ENCODE data around the gene CILP2.

CILP2 gene

GRCh38 chr19:19547674-19548336 lies 9.7 kb downstream of the CILP2 start:
- DNase-seq = no peak

GRCh38 chr19:19548915-19549759 lies 11.1 kb downstream of the CILP2 start:
- DNase-seq = no peak

GRCh38 chr19:19549804-19550464 lies 11.9 kb downstream of the CILP2 start:
- DNase-seq = no peak

- DNase-seq = no peak
Observed at GRCh38 chr19:19550485-19550929, 12.4 kb downstream of the CILP2 start.

- DNase-seq = no peak
Observed at GRCh38 chr19:19550972-19551852, 13.1 kb downstream of the CILP2 start.

- DNase-seq = no peak
Observed at GRCh38 chr19:19551853-19552192, 13.8 kb downstream of the CILP2 start.

- no peak for DNase-seq
Observed at GRCh38 chr19:19552798-19553197, 14.7 kb downstream of the CILP2 start.

GRCh38 chr19:19553670-19554069 lies 15.6 kb downstream of the CILP2 start:
- no peak for DNase-seq

- peak; percentile 44 for DNase-seq
Observed at GRCh38 chr19:19554074-19555023, 16.3 kb downstream of the CILP2 start.

GRCh38 chr19:19558055-19558454 lies 20.0 kb downstream of the CILP2 start:
- no peak for DNase-seq

GRCh38 chr19:19558636-19559035 lies 20.6 kb downstream of the CILP2 start:
- no peak for DNase-seq

- DNase-seq = no peak
Observed at GRCh38 chr19:19559931-19560330, 21.9 kb downstream of the CILP2 start.

- DNase-seq = no peak
Observed at GRCh38 chr19:19561946-19562664, 24.0 kb downstream of the CILP2 start.

- DNase-seq = peak; percentile 44
Observed at GRCh38 chr19:19562665-19563347, 24.7 kb downstream of the CILP2 start.

GRCh38 chr19:19563348-19563848 lies 25.3 kb downstream of the CILP2 start:
- no peak for DNase-seq

GRCh38 chr19:19566306-19566705 lies 28.2 kb downstream of the CILP2 start:
- no peak for DNase-seq

GRCh38 chr19:19567391-19567790 lies 29.3 kb downstream of the CILP2 start:
- no peak for DNase-seq

- DNase-seq = no peak
Observed at GRCh38 chr19:19568802-19569756, 31.0 kb downstream of the CILP2 start.

GRCh38 chr19:19570571-19570970 lies 32.5 kb downstream of the CILP2 start:
- DNase-seq = no peak

Measured in CD4-positive, alpha-beta T cell treated with Interleukin-4 for 4 hours (primary cell).